Panc1 (cell line): ENCODE data around the gene DTNB.

ENCODE experiments used
- CTCF ChIP-seq: fragments of 450-650 bp; IDR thresholded peaks from 2 replicates; pipeline ENCODE4 v1.5.1; 2017; ENCODE audit warnings: mild to moderate bottlenecking
- SIN3A ChIP-seq: IDR thresholded peaks from 2 replicates; pipeline ENCODE4 v1.6.1; 2012; ENCODE audit warnings: low read depth, mild to moderate bottlenecking, low read length, moderate library complexity, borderline replicate concordance; ENCODE audit not compliant: insufficient read depth

DNA sequence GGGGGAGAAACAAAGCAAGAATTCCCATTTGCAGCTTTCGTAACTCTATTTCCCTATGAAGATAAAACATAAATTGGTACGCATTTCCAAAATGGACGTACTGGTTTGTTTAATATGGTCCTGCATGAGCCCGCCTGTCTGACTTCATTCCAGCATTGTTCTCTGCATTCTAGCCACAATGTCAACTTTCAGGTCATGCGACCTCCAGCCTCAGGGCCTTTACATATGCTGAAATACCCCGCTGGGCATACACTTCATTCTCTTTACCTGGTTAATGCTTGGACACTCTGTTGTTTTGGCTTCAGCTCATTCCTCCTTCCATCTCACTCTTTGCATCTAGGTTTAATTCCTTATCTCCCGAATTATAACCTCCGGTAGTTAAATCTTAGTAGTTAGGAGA lies 227.9 kb downstream of the DTNB start:
- TF ChIP-seq CTCF (no peak), SIN3A (no peak)
